ENCODE results near the gene CYP4B1.
"Not testable (repeated sequence)": the region's sequence is repeated elsewhere in the genome, so short reads cannot be mapped to it uniquely, and the experiment has no call there.

The CYP4B1 gene

GRCh38 chr1:46798810-46799209 is at the start of gene CYP4B1:
Gene CYP4B1, plus strand, starts transcription at chr1:46799046. Its CDS starts 36 bp downstream, at chr1:46799082.
- DNase-seq (ENCODE audit: low spot score): no peak

- no peak for DNase-seq (ENCODE audit: low spot score)
Observed at GRCh38 chr1:46749404-46749803, 49.4 kb upstream of the CYP4B1 start.

- DNase-seq (ENCODE audit: low spot score): no peak
Observed at GRCh38 chr1:46749921-46750404, 48.9 kb upstream of the CYP4B1 start.

- DNase-seq (ENCODE audit: low spot score): no peak
Observed at GRCh38 chr1:46753985-46754384, 44.9 kb upstream of the CYP4B1 start.

GRCh38 chr1:46754707-46755106 is 44.1 kb upstream of the CYP4B1 start:
- DNase-seq (ENCODE audit: low spot score): not testable (repeated sequence)

GRCh38 chr1:46755121-46755520 is 43.7 kb upstream of the CYP4B1 start:
- no peak for DNase-seq (ENCODE audit: low spot score)

GRCh38 chr1:46757247-46757955 is 41.4 kb upstream of the CYP4B1 start:
- no peak for DNase-seq (ENCODE audit: low spot score)

- no peak for DNase-seq (ENCODE audit: low spot score)
Observed at GRCh38 chr1:46757956-46758528, 40.8 kb upstream of the CYP4B1 start.

- DNase-seq (ENCODE audit: low spot score): no peak
Observed at GRCh38 chr1:46760558-46761166, 38.2 kb upstream of the CYP4B1 start.

- DNase-seq (ENCODE audit: low spot score): no peak
Observed at GRCh38 chr1:46761740-46762139, 37.1 kb upstream of the CYP4B1 start.

- no peak for DNase-seq (ENCODE audit: low spot score)
Observed at GRCh38 chr1:46764402-46764801, 34.4 kb upstream of the CYP4B1 start.

- no peak for DNase-seq (ENCODE audit: low spot score)
Observed at GRCh38 chr1:46767649-46768282, 31.1 kb upstream of the CYP4B1 start.

GRCh38 chr1:46768445-46768844 is 30.4 kb upstream of the CYP4B1 start:
- DNase-seq (ENCODE audit: low spot score): no peak

GRCh38 chr1:46769028-46769740 is 29.7 kb upstream of the CYP4B1 start:
- DNase-seq (ENCODE audit: low spot score): no peak

GRCh38 chr1:46770541-46770940 is 28.3 kb upstream of the CYP4B1 start:
- no peak for DNase-seq (ENCODE audit: low spot score)

- DNase-seq (ENCODE audit: low spot score): no peak
Observed at GRCh38 chr1:46772571-46772970, 26.3 kb upstream of the CYP4B1 start.

- no peak for DNase-seq (ENCODE audit: low spot score)
Observed at GRCh38 chr1:46774297-46774696, 24.5 kb upstream of the CYP4B1 start.

GRCh38 chr1:46778456-46778855 is 20.4 kb upstream of the CYP4B1 start:
- not testable (repeated sequence) for DNase-seq (ENCODE audit: low spot score)

- DNase-seq (ENCODE audit: low spot score): no peak
Observed at GRCh38 chr1:46784666-46785065, 14.2 kb upstream of the CYP4B1 start.

- DNase-seq (ENCODE audit: low spot score): not testable (repeated sequence)
Observed at GRCh38 chr1:46788634-46789033, 10.2 kb upstream of the CYP4B1 start.

GRCh38 chr1:46790446-46791101 is 8.3 kb upstream of the CYP4B1 start:
- no peak for DNase-seq (ENCODE audit: low spot score)

GRCh38 chr1:46793126-46793525 is 5.7 kb upstream of the CYP4B1 start:
- DNase-seq (ENCODE audit: low spot score): no peak

Data from HuH-7 (cell line).